DMS 273 (cell line): Measurements from ENCODE around the gene C1QB.
A peak's percentile ranks its signal among the peaks of the same experiment; 100 is the strongest.

Experiments used
- DNase-seq: peaks from one replicate; lab custom pipeline; 2025; ENCODE audit not compliant: unreplicated experiment; lab: John Stamatoyannopoulos, UW

C1QB gene

GRCh38 chr1:22633697-22634463, 19.2 kb upstream of the C1QB start:
- DNase-seq = no peak

- no peak for DNase-seq
These were observed 17.6 kb upstream of the C1QB start for GRCh38 chr1:22635436-22635835.

- no peak for DNase-seq
These were observed 16.7 kb upstream of the C1QB start, which contains the start of gene C1QA for GRCh38 chr1:22636353-22636752. Gene C1QA, plus strand, starts transcription at chr1:22636628. Its CDS starts 989 bp downstream, at chr1:22637617.

- no peak for DNase-seq
These were observed 16.1 kb upstream of the C1QB start for GRCh38 chr1:22636927-22637326.

GRCh38 chr1:22637907-22638445, 15.1 kb upstream of the C1QB start:
- no peak for DNase-seq

GRCh38 chr1:22638476-22639234, 14.4 kb upstream of the C1QB start:
- no peak for DNase-seq

GRCh38 chr1:22639286-22639685, 13.8 kb upstream of the C1QB start:
- DNase-seq = peak; percentile 74

- DNase-seq = no peak
These were observed 11.8 kb upstream of the C1QB start for GRCh38 chr1:22641247-22641646.

GRCh38 chr1:22641906-22642636, 11.0 kb upstream of the C1QB start:
- peak; percentile 89 for DNase-seq

- no peak for DNase-seq
These were observed 9.7 kb upstream of the C1QB start, which contains the start of gene C1QC for GRCh38 chr1:22643381-22643780. Gene C1QC, plus strand, starts transcription at chr1:22643633. Its CDS starts 391 bp downstream, at chr1:22644024.

GRCh38 chr1:22643928-22644327, 9.1 kb upstream of the C1QB start:
- DNase-seq = no peak

- no peak for DNase-seq
These were observed 7.1 kb upstream of the C1QB start for GRCh38 chr1:22645931-22646330.

GRCh38 chr1:22646384-22646783, 6.7 kb upstream of the C1QB start:
- DNase-seq = no peak

GRCh38 chr1:22650089-22650693, 2.8 kb upstream of the C1QB start:
- DNase-seq = no peak

GRCh38 chr1:22651941-22652856, 837 bp upstream of the C1QB start:
- no peak for DNase-seq

- peak; percentile 18 for DNase-seq
These were observed 1.7 kb downstream of the C1QB start for GRCh38 chr1:22654692-22655091.

GRCh38 chr1:22658385-22659163, 5.5 kb downstream of the C1QB start:
- DNase-seq = peak; percentile 25

GRCh38 chr1:22660716-22661241, 7.7 kb downstream of the C1QB start:
- DNase-seq = no peak

GRCh38 chr1:22661880-22662279, 8.8 kb downstream of the C1QB start:
- DNase-seq = no peak
